Measurements from ENCODE around the gene FETUB.

GRCh38 chr3:186616299-186616617 lies 23.9 kb upstream of the FETUB start:
- TF ChIP-seq POLR2AphosphoS5 (IDR thresholded peaks at IDR 0.05) (no peak), CTCF (IDR thresholded peaks at IDR 0.05) (no peak)
